Mucosa of descending colon (tissue), 3 donors: ENCODE data around the gene EYA4. TPM values are rescaled to one million over a fixed set of nuclear protein-coding genes. Genes with fewer than 3 reads are reported as not detected.

Experiments used
- ATAC-seq: fragments of 200-7000 bp; cut with Tn5 transposase; one replicate; pipeline ENCODE4 v1.9.1; 2020; ENCODE audit warnings: mild to moderate bottlenecking, moderate library complexity
- DNase-seq, 3 donors: peaks; one replicate each; pipeline ENCODE4 v3.0.0-alpha.2; 2020
- H3K36me3 ChIP-seq: fragments of 200-600 bp; one replicate; pipeline ENCODE4 v1.8.0; 2021; ENCODE audit warnings: low read depth, mild to moderate bottlenecking
- H3K4me1 ChIP-seq: fragments of 200-600 bp; one replicate; pipeline ENCODE4 v1.8.0; 2021; ENCODE audit warnings: low read depth, mild to moderate bottlenecking
- H3K4me3 ChIP-seq: fragments of 200-600 bp; one replicate; pipeline ENCODE4 v1.8.0; 2021; ENCODE audit warnings: mild to moderate bottlenecking
- H3K9me3 ChIP-seq: fragments of 200-600 bp; one replicate; pipeline ENCODE4 v1.8.0; 2021; ENCODE audit warnings: mild to moderate bottlenecking
- CTCF ChIP-seq: fragments of 200-600 bp; IDR thresholded peaks from one replicate; pipeline ENCODE4 v1.8.0; 2022; ENCODE audit warnings: antibody characterized with exemption, mild to moderate bottlenecking
- intact Hi-C, 2 donors: fragments of 100-400 bp; cut with DNase I in 1 of 2; cut with micrococcal nuclease in 1 of 2; formaldehyde crosslinking; loops; one replicate each; pipeline versions ENCODE4 v1.11.0 to v1.11.1; 2022; cut with DNase I, micrococcal nuclease
- total RNA-seq, 3 donors: library from RNA; stranded (reverse); fragmentation: NEBNext Ultra II Directional in 2 of 3; extraction: Animal tissue kit (Norgen Biotek cat#: 25700) in 2 of 3; gene quantifications; one replicate each; pipeline versions ENCODE4 v1.2.1 to v1.2.4, GENCODE V29; 2021 to 2023
- donor health status: DM: no; HTN: no; CAD: no; lungs with moderate emphysema.
- donor health status: DM: no; HTN: no; CAD: no.
- donor health status: DM: no; HTN: yes; CAD: no.

EYA4 gene
- total RNA-seq, 3 donors from 2014 or later: 0.41 to 0.66 TPM; not detected in 1

DNA sequence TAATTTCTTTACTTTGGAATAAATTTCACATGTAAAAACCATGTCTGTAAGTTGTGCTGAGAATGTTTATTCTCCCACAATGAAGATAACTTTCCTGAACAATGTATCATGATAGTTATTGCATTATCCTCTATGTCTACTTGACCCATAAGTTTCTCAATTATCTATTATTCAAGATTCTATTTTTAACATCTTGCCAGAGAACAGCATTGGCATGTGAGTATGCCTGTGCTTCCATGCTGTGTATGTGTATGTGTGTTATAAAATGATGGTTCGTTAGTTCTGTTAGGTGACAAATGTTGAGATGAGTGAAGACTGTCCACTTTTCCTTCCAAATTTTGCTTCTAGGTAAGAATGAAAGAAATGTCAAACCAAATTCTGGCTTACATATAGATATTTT lies 111.9 kb downstream of the EYA4 start:
- intact Hi-C loops: no loop called here
- ATAC-seq (no peak), DNase-seq (no peak)
- no peaks in the 10 kb centered on the region for H3K4me1 ChIP-seq
- no peak for TF ChIP-seq CTCF
- H3K9me3 ChIP-seq: no peaks in the 10 kb centered on the region
- no peak overlapping the region for H3K4me3 ChIP-seq
- no peaks in the 10 kb centered on the region for H3K36me3 ChIP-seq

DNA sequence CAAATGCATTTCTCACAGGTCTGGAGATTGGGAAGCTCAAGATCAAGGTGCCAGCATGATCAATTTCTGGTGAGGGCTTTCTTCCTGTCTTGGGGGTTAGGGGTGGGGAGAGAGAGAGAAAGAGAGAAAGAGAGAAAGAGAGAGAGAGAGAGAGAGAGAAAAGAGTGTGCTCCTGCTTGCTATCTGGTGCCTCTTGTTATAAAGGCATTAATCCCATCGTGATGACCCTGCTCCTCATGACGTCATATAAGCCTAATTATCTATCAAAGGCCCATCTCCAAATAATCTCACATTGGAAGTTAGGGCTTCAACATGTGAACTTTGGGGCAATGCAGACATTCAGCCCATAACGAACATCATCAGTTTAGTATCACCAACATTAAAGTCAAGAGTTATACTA lies 114.8 kb downstream of the EYA4 start:
- Histone ChIP-seq H3K4me1 (no peaks in the 10 kb centered on the region), H3K36me3 (no peaks in the 10 kb centered on the region), H3K4me3 (no peak overlapping the region), H3K9me3 (no peaks in the 10 kb centered on the region)
- no peak for TF ChIP-seq CTCF
- ATAC-seq: no peak
- no peak for DNase-seq
- intact Hi-C loops: no loop called here

DNA sequence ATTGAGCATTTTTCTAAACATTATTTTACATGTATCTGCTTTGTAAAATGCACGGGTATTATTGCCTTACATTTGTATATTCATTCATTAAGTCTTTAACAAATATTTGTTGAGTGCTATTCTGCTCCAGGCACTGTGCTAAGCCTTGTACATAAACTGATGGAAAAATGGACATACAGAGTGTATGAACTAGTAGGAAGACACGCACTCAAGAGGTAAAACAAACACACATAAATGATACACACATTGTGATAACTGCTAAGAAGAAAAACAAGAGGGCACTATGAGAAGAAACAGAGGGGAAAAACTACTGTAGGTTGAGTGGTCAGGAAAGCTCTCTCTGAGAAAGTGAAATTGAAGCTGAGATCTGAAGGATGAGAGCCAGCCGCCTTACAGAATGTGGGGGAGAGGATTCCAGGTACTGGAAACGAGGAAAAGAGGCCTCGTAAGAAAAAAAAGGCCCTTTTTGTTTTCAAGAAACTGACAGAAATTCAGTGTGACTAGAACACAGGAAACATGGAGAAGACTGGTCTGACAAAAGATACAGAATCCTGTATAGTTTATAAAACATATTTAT lies 117.5 kb downstream of the EYA4 start:
- Histone ChIP-seq H3K36me3 (no peaks in the 10 kb centered on the region), H3K4me1 (no peaks in the 10 kb centered on the region), H3K9me3 (no peaks in the 10 kb centered on the region), H3K4me3 (no peak overlapping the region)
- no peak for ATAC-seq
- no peak for TF ChIP-seq CTCF
- intact Hi-C loops: no loop called here
- DNase-seq: no peak

GRCh38 chr6:133359256-133359655 lies 118.1 kb downstream of the EYA4 start:
- Histone ChIP-seq H3K9me3 (no peaks in the 10 kb centered on the region), H3K4me1 (no peaks in the 10 kb centered on the region), H3K4me3 (no peak overlapping the region), H3K36me3 (no peaks in the 10 kb centered on the region)
- TF ChIP-seq CTCF: no peak
- no peak for ATAC-seq
- intact Hi-C loops: no loop called here
- no peak for DNase-seq

GRCh38 chr6:133359760-133360159 lies 118.6 kb downstream of the EYA4 start:
- DNase-seq: no peak
- intact Hi-C loops: no loop called here
- H3K9me3 ChIP-seq: no peaks in the 10 kb centered on the region
- ATAC-seq: no peak
- no peaks in the 10 kb centered on the region for H3K36me3 ChIP-seq
- TF ChIP-seq CTCF: no peak
- no peak overlapping the region for H3K4me3 ChIP-seq
- no peaks in the 10 kb centered on the region for H3K4me1 ChIP-seq

DNA sequence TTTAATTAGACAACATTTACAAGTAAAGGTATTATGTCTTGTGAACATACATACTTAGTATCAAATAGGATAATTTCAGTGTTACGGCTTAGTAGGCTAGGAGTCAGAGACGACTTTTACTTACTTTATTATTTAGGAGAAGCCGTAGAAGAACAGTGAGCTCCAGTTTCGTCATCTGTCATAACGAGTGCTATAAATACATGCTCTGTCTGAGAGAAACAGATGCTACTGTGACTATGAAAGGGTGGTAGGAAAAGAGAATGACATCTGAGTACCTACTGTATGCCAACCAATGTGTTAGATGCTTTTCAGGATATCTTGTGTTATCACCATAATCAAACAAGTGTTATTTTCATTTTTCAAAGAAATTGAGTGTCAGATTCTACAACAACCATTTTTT lies 119.0 kb downstream of the EYA4 start:
- Histone ChIP-seq H3K9me3 (no peaks in the 10 kb centered on the region), H3K4me3 (no peak overlapping the region), H3K36me3 (no peaks in the 10 kb centered on the region), H3K4me1 (no peaks in the 10 kb centered on the region)
- ATAC-seq: no peak
- no peak for DNase-seq
- TF ChIP-seq CTCF: no peak
- intact Hi-C loops: no loop called here
